IPS DF 6.9 (cell line): ENCODE data around the gene RNF39.

Experiments used
- DNase-seq: peaks from one replicate; pipeline ENCODE4 v3.0.0-alpha.2; 2013; ENCODE audit warnings: low read depth, low spot score
- H3K27ac ChIP-seq: one replicate; pipeline ENCODE4 v1.5.1; 2013; ENCODE audit warnings: low read length, control low read depth
- H3K27me3 ChIP-seq: 2 replicates; pipeline ENCODE4 v1.6.1; 2013; ENCODE audit warnings: mild to moderate bottlenecking, low read length; ENCODE audit not compliant: control insufficient read depth, insufficient read depth
- H3K36me3 ChIP-seq: 2 replicates; pipeline ENCODE4 v1.6.1; 2013; ENCODE audit warnings: low read length; ENCODE audit not compliant: control insufficient read depth, insufficient read depth
- H3K4me1 ChIP-seq: 2 replicates; pipeline ENCODE4 v1.6.1; 2013; ENCODE audit warnings: low read length; ENCODE audit not compliant: control insufficient read depth, insufficient read depth
- H3K4me3 ChIP-seq: 2 replicates; pipeline ENCODE4 v1.5.1; 2013; ENCODE audit warnings: mild to moderate bottlenecking, low read length
- H3K9me3 ChIP-seq: 2 replicates; pipeline ENCODE4 v1.6.1; 2013; ENCODE audit warnings: low read length, inconsistent platforms; ENCODE audit not compliant: control insufficient read depth, insufficient read depth
- WGBS: extraction: QIAGEN DNeasy Blood & Tissue Kit; methylation state at CpG from one replicate; pipeline ENCODE4 v1.1.7; 2013; ENCODE audit warnings: mixed read lengths, missing lambda C conversion rate; ENCODE audit not compliant: insufficient read length, insufficient coverage; 5-methylcytosine and 5-hydroxymethylcytosine counted together

Gene RNF39

DNA sequence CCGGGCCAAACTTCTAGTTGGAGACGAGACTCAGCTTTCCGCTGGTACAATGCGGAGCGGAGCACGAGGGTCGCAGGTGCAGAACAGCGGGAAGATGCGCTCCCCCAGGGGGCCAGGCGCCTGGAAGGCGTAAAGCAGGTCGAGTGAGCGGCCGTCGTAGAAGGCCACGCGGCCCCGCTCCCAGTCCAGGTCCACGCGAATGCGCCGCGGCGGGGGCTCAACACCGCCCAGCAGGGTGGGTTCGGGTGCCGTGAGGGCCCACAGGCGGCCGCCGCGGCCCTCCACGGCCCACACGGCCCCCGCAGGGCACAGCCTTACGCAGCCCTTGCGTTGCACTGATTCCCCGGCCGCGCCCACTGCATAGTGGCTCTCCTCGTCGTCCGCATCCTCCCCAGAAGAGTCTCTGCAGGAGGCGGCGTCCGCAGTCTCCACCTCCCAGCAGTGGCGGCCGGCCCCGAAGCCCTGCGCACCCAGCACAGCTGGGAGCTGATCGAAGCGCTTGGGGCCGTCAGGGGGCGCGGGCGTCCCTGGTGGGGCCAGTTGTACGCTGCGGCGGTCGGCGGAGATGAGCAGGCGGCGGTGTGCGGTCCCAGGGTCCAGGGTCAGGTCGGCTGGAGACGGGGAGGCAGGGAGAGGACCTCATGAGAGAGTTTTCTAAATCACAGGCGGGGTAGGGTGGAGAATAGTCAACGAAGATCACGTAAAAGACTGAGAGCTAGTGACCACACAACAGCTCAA lies 4.3 kb downstream of the RNF39 start:
- no peak for DNase-seq
- peak overlapping the region; percentile 22; the same call in 1 of the 2 replicates for H3K4me3 ChIP-seq
- H3K36me3 ChIP-seq = no peaks in the 10 kb centered on the region
- H3K27ac ChIP-seq = no peak overlapping the region
- no peaks in the 10 kb centered on the region for H3K9me3 ChIP-seq
- 0 out of 2 replicates have a peak, but pooled peaks cover 2% of the 10 kb centered on the region for H3K4me1 ChIP-seq
- H3K27me3 ChIP-seq = peaks cover 46% of the 10 kb centered on the region
- no CpG with 5 or more reads among the region's 68 CpGs for WGBS

- Histone ChIP-seq H3K27ac (no peak overlapping the region), H3K4me1 (no peaks in the 10 kb centered on the region), H3K36me3 (no peaks in the 10 kb centered on the region), H3K4me3 (peak overlapping the region; percentile 61; the same call in 1 of the 2 replicates), H3K9me3 (no peaks in the 10 kb centered on the region), H3K27me3 (peaks cover 19% of the 10 kb centered on the region)
- WGBS = 100% methylated on average over 2 of the region's 8 CpGs
- no peak for DNase-seq
These were observed 8.0 kb downstream of the RNF39 start for GRCh38 chr6:30067460-30068139.

DNA sequence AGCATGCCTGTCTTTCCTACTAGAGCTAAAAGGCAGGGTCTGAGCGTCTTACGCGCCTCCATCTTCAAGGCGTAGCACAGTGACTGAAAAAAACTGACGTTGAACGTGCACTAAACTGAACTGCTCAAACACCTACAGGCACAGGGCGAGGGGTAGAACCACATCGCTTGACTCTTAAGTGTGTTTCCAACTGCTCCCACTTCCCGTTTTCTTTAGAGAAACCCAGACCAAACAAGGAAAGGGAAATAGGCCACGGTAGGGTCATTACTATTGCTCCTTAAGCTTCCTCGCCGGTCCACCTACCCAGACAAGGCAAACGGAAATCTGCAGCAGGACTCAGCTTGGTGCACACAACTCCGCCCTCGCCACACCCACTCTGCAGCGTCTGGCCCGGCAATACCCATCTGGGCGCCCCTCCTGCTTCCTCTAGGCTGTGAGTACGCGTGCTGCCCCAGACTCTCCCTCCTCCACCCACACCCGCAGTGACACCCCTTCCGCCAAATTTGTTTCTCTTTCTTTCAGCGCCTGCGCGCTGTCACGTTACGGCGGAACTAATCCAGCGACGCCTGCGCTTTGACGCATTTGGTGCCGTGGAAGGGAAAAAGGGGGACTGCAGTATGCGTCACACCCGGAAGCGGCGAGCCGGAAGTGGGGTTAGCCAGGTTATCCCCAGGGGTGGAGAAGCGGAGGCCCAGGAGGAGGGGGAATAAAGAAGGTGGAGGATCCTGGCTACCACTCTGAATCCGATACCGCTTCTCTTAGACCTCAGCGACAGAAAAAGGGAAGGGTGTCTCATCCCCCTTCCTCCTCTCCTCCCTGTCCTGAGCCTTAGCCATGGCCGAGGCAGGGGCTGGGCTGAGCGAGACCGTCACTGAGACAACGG lies 8.8 kb downstream of the RNF39 start, which contains the start of gene PPP1R11:
PPP1R11 (plus strand) TSS at position 622 of the 883 bp plus-strand sequence; CDS start at position 835, 213 bp downstream.
- Histone ChIP-seq H3K4me3 (peak within 1 kb of the TSS; percentile 61; the same call in 1 of the 2 replicates), H3K9me3 (no peaks in the 10 kb centered on the region), H3K4me1 (no peaks in the 10 kb centered on the region), H3K27me3 (peaks cover 11% of the 10 kb centered on the region; the same call in 1 of the 2 replicates), H3K36me3 (no peaks in the 10 kb centered on the region), H3K27ac (peak within 1 kb of the TSS; percentile 11)
- WGBS = no CpG with 5 or more reads among the region's 46 CpGs
- DNase-seq = peak; percentile 97

DNA sequence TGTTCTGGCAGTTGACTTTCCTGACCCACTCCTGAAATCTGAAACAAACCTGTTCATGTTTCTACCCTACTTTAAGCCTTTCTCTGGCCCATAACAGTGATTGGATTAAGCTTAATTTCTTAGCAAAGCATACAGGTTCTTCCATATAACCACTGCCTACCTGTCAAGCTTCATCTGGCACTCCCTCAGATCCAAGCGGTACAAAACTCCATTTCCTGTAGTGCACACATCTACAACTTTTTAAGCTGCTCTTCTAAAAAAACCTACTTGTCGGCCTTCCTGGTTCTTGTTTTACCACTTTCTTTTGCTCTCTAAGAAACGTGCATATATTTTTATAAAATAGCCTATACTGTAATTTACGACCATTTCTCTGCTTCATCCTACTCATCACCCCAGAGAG lies 9.5 kb downstream of the RNF39 start:
- H3K27me3 ChIP-seq = peaks cover 5% of the 10 kb centered on the region; the same call in 1 of the 2 replicates
- no peak for DNase-seq
- no peaks in the 10 kb centered on the region for H3K4me1 ChIP-seq
- peak overlapping the region; percentile 61; the same call in 1 of the 2 replicates for H3K4me3 ChIP-seq
- H3K27ac ChIP-seq = no peak overlapping the region
- H3K36me3 ChIP-seq = no peaks in the 10 kb centered on the region
- no peaks in the 10 kb centered on the region for H3K9me3 ChIP-seq
- no CpG with 5 or more reads among the region's 4 CpGs for WGBS

GRCh38 chr6:30063315-30063714 lies 12.3 kb downstream of the RNF39 start:
- H3K4me3 ChIP-seq = no peak overlapping the region
- no peaks in the 10 kb centered on the region for H3K36me3 ChIP-seq
- DNase-seq = no peak
- H3K9me3 ChIP-seq = no peaks in the 10 kb centered on the region
- no CpG with 5 or more reads among the region's 2 CpGs for WGBS
- no peaks in the 10 kb centered on the region for H3K4me1 ChIP-seq
- no peaks in the 10 kb centered on the region for H3K27me3 ChIP-seq
- H3K27ac ChIP-seq = no peak overlapping the region

DNA sequence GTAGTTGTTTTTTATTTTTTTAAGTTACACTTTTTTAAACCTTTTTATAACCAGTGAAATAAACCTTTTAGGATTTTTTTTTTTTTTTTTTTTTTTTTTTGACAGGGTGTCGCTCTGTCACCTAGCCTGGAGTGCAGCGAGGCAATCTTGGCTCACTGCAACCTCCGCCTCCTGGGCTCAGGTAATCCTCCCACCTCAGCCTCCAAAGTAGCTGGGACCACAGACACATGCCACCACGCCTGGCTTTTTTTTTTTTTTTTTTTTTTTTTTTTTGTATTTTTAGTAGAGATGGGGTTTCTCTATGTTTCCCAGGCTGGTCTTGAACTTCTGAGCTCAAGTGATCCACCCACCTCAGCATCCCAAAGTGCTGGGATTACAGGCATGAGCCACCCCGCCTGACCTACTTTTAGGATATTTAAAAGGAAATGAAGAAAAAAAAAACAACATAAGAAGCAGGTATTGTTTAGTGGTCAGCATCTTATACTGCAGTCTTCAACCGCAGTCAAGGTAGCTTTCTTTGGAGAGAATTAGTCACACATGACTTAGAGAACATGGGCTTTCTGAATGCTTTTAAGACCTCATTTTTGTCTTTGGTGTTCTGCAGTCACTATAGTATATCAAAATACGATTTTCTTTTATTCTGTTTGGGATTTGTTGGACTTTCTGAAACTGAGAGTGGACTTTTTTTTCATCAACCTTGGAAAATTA lies 12.9 kb downstream of the RNF39 start:
- Histone ChIP-seq H3K4me3 (no peak overlapping the region), H3K27me3 (no peaks in the 10 kb centered on the region)
- no CpG with 5 or more reads among the region's 7 CpGs for WGBS

DNA sequence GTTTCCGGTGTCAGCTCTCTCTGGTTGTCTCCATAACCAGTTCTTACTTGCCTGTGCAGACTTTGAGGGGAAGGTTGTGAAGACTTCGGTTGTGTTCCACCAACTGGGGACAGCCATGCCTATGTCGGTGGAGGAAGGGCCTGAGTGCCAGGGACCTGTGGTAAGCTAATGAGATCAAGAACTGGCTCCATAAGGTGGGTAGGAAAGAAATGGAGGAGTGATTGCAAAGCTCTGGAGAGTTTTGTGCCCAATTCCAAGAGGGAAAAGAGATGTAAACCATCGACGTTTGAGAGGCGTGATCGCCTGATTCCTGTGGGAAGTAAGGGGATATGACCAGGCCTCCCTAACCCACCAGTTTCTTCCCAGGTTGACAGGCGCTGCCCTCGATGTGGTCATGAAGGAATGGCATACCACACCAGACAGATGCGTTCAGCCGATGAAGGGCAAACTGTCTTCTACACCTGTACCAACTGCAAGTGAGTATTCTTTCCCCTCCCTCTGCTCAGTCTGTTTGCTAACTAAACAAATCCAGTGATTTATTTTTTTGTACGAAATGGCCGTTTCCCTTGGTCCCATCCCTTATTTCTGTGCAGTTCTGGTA lies 13.6 kb downstream of the RNF39 start:
- WGBS = no CpG with 5 or more reads among the region's 13 CpGs
- no peaks in the 10 kb centered on the region for H3K4me1 ChIP-seq
- DNase-seq = no peak

More for the DNA sequence above, 12.9 kb downstream of the RNF39 start:
- Histone ChIP-seq H3K36me3 (no peaks in the 10 kb centered on the region), H3K9me3 (no peaks in the 10 kb centered on the region), H3K4me1 (no peaks in the 10 kb centered on the region), H3K27ac (no peak overlapping the region)
- DNase-seq = no peak

GRCh38 chr6:30061092-30061857 lies 14.3 kb downstream of the RNF39 start, which contains the start of gene POLR1H:
POLR1H (plus strand) TSS chr6:30061265; CDS start chr6:30061525, 260 bp downstream.
- H3K36me3 ChIP-seq = no peaks in the 10 kb centered on the region
- no CpG with 5 or more reads among the region's 48 CpGs for WGBS
- no peaks in the 10 kb centered on the region for H3K27me3 ChIP-seq
- no peak within 1 kb of the TSS for H3K27ac ChIP-seq
- no peaks in the 10 kb centered on the region for H3K9me3 ChIP-seq
- no peaks in the 10 kb centered on the region for H3K4me1 ChIP-seq
- peak within 1 kb of the TSS; percentile 54 for H3K4me3 ChIP-seq
- DNase-seq = peak; percentile 95

More for the DNA sequence above, 13.6 kb downstream of the RNF39 start:
- H3K9me3 ChIP-seq = no peaks in the 10 kb centered on the region
- H3K27me3 ChIP-seq = no peaks in the 10 kb centered on the region
- no peak overlapping the region for H3K27ac ChIP-seq
- H3K36me3 ChIP-seq = no peaks in the 10 kb centered on the region
- peak overlapping the region; percentile 54; the same call in 1 of the 2 replicates for H3K4me3 ChIP-seq

GRCh38 chr6:30060606-30061091 lies 14.9 kb downstream of the RNF39 start:
- Histone ChIP-seq H3K4me3 (peak overlapping the region; percentile 54), H3K27ac (no peak overlapping the region), H3K4me1 (no peaks in the 10 kb centered on the region), H3K36me3 (no peaks in the 10 kb centered on the region), H3K9me3 (no peaks in the 10 kb centered on the region), H3K27me3 (no peaks in the 10 kb centered on the region)
- no peak for DNase-seq
- no CpG with 5 or more reads among the region's 24 CpGs for WGBS
